Ishikawa (cell line): ENCODE data around the gene MACROD2.

Experiments
- TAF1 ChIP-seq: IDR thresholded peaks from 2 replicates; pipeline ENCODE4 v1.6.1; 2012; ENCODE audit warnings: low read depth, mild to moderate bottlenecking
- YY1 ChIP-seq: IDR thresholded peaks from 2 replicates; pipeline ENCODE4 v1.6.1; 2012; ENCODE audit warnings: low read depth
- TF ChIP-seq, protein P1 (sequence below): IDR thresholded peaks from 2 replicates; pipeline ENCODE4 v1.6.1; 2012

DNA sequence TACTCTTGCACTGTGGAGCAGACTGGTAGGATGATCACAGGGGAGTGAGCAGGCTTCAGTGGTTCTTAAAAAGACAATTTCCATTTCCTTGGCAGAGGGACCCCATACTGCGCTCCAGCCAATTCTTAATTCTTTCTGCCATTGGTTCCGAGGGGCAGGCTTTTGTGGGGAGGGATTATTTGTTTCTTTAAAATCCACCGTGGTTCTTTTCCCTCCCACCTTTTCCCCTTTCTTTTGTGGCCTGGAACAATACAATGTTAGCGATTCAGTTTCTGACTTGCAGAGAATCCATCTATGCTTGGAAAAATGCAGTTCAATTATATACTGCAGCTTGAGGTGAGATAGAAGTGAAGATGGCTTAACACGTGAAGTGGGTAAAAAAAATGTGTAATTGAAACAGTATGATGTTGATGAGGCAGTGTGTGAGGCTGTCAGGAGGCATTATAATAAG lies 721.1 kb downstream of the MACROD2 start:
- TF ChIP-seq, protein P1, sequence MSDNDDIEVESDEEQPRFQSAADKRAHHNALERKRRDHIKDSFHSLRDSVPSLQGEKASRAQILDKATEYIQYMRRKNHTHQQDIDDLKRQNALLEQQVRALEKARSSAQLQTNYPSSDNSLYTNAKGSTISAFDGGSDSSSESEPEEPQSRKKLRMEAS = no peak
- TF ChIP-seq TAF1 (no peak), YY1 (no peak)
